Thoracic aorta (tissue), 2 donors: Measurements from ENCODE around the gene URB1. TPM values are rescaled to one million over a fixed set of nuclear protein-coding genes. Genes with fewer than 3 reads are reported as not detected.
A peak's percentile ranks its signal among the peaks of the same experiment; 100 is the strongest.

Experiments
- ATAC-seq: fragments of 150-250 bp; one replicate; pipeline ENCODE4 v1.8.0; 2017; ENCODE audit warnings: low read depth; ENCODE audit not compliant: insufficient number of reproducible peaks, low FRiP score
- DNase-seq: peaks from one replicate; pipeline ENCODE4 v3.0.0-alpha.2; 2020; ENCODE audit warnings: low spot score
- H3K27ac ChIP-seq, 2 donors: fragments of 200-600 bp; sonication (generic); 1 replicate in 1 of 2; 2 replicates in 1 of 2; pipeline ENCODE4 v1.5.1; 2016; ENCODE audit warnings: mild to moderate bottlenecking in 2 of 2, moderate library complexity in 2 of 2
- H3K27me3 ChIP-seq: fragments of 200-600 bp; sonication (generic); replicated peaks from 2 replicates; pipeline ENCODE4 v1.6.0; 2016; ENCODE audit warnings: mild to moderate bottlenecking; ENCODE audit not compliant: insufficient read depth
- H3K36me3 ChIP-seq: fragments of 200-600 bp; sonication (generic); one replicate; pipeline ENCODE4 v1.5.1; 2016
- H3K4me1 ChIP-seq, 2 donors: fragments of 200-600 bp; sonication (generic); 1 replicate in 1 of 2; 2 replicates in 1 of 2; pipeline versions ENCODE4 v1.5.1 to v1.6.0; 2016; ENCODE audit warnings: low read depth in 2 of 2, mild to moderate bottlenecking in 1 of 2; ENCODE audit not compliant: control insufficient read depth in 1 of 2
- H3K4me3 ChIP-seq: fragments of 200-600 bp; sonication (generic); 2 replicates; pipeline ENCODE4 v1.5.1; 2016; ENCODE audit warnings: mild to moderate bottlenecking
- H3K9me3 ChIP-seq: fragments of 200-600 bp; sonication (generic); 2 replicates; pipeline ENCODE4 v1.5.1; 2016
- CTCF ChIP-seq: fragments of 200-600 bp; sonication (generic); IDR thresholded peaks from one replicate; pipeline ENCODE4 v1.5.1; 2019; ENCODE audit warnings: antibody characterized with exemption
- total RNA-seq, 2 donors: library from RNA; depleted of rRNA; stranded (reverse); fragments of >200 nt; gene quantifications; one replicate each; pipeline versions ENCODE4 v1.1.0 to v1.2.3, GENCODE V29; 2016

Gene URB1
- total RNA-seq, 2 donors from 2014 or later, result 35.1 to 64.8 TPM

GRCh38 chr21:32335601-32336575 is 56.9 kb downstream of the URB1 start:
- DNase-seq (no peak), ATAC-seq (no peak)
- no peak for TF ChIP-seq CTCF
- no peaks in the 10 kb centered on the region for H3K9me3 ChIP-seq
- H3K4me1 ChIP-seq, result peaks cover 0 to 9% of the 10 kb centered on the region in 2 donors
- peaks cover 64% of the 10 kb centered on the region for H3K36me3 ChIP-seq
- H3K27me3 ChIP-seq, result no peaks in the 10 kb centered on the region
- peak overlapping the region in 1 of 2 donors; percentile 21 for H3K27ac ChIP-seq
- H3K4me3 ChIP-seq, result no peak overlapping the region

GRCh38 chr21:32334980-32335531 is 57.8 kb downstream of the URB1 start:
- TF ChIP-seq CTCF, result no peak
- H3K9me3 ChIP-seq, result no peaks in the 10 kb centered on the region
- H3K27me3 ChIP-seq, result no peaks in the 10 kb centered on the region
- H3K4me3 ChIP-seq, result no peak overlapping the region
- H3K36me3 ChIP-seq, result peaks cover 58% of the 10 kb centered on the region
- H3K27ac ChIP-seq, result no peak overlapping the region
- H3K4me1 ChIP-seq, result peaks cover under 1 to 16% of the 10 kb centered on the region in 2 donors
- DNase-seq (no peak), ATAC-seq (no peak)

- Histone ChIP-seq H3K4me1 (peaks cover 7 to 20% of the 10 kb centered on the region in 2 donors), H3K9me3 (no peaks in the 10 kb centered on the region), H3K27ac (no peak overlapping the region), H3K4me3 (no peak overlapping the region), H3K27me3 (no peaks in the 10 kb centered on the region), H3K36me3 (peaks cover 54% of the 10 kb centered on the region)
- ATAC-seq (no peak), DNase-seq (no peak)
- no peak for TF ChIP-seq CTCF
Measured at GRCh38 chr21:32333953-32334673, 58.7 kb downstream of the URB1 start.

GRCh38 chr21:32332463-32332951 is 60.3 kb downstream of the URB1 start:
- no peaks in the 10 kb centered on the region for H3K9me3 ChIP-seq
- no peak overlapping the region for H3K27ac ChIP-seq
- no peak for TF ChIP-seq CTCF
- H3K4me1 ChIP-seq, result peaks cover 21 to 35% of the 10 kb centered on the region in 2 donors
- no peak for ATAC-seq
- H3K36me3 ChIP-seq, result peaks cover 50% of the 10 kb centered on the region
- DNase-seq, result no peak
- H3K4me3 ChIP-seq, result no peak overlapping the region
- H3K27me3 ChIP-seq, result no peaks in the 10 kb centered on the region
